Caki2 (cell line): Measurements from ENCODE around the gene IL23R. TPM values are rescaled to one million over a fixed set of nuclear protein-coding genes. Genes with fewer than 3 reads are reported as not detected.
"Not testable (repeated sequence)": the region's sequence is repeated elsewhere in the genome, so short reads cannot be mapped to it uniquely, and the experiment has no call there.

Experiments
- DNase-seq: peaks from one replicate; pipeline ENCODE4 v3.0.0-alpha.2; 2015; ENCODE audit warnings: low read depth
- in situ Hi-C: cut with HindIII; loops from 2 replicates; pipeline ENCODE4 v1.10.0; 2016; ENCODE audit warnings: low sequenced_read_pairs, low pct_unique_long_range_greater_than_20kb, mixed read lengths
- total RNA-seq: library from RNA; depleted of rRNA; stranded (reverse); fragments of >200 nt; shearing (Covaris generic); gene quantifications from 2 replicates; pipeline ENCODE4 v1.2.3, GENCODE V29; 2014; ENCODE audit warnings: low replicate concordance

The IL23R gene
- total RNA-seq, 1 experiment from 2014 or later = not detected

GRCh38 chr1:67184838-67185421 lies 18.7 kb downstream of the IL23R start:
- in situ Hi-C loops = no loop called here
- no peak for DNase-seq

- in situ Hi-C loops = no loop called here
- DNase-seq = no peak
These were observed 21.9 kb downstream of the IL23R start for GRCh38 chr1:67188137-67188536.

- DNase-seq = no peak
- in situ Hi-C loops = no loop called here
These were observed 23.7 kb downstream of the IL23R start for GRCh38 chr1:67189953-67190352.

GRCh38 chr1:67190410-67190809 lies 24.2 kb downstream of the IL23R start:
- DNase-seq = no peak
- in situ Hi-C loops = no loop called here

GRCh38 chr1:67190942-67191341 lies 24.7 kb downstream of the IL23R start:
- in situ Hi-C loops = no loop called here
- no peak for DNase-seq

GRCh38 chr1:67191668-67192520 lies 25.6 kb downstream of the IL23R start:
- no peak for DNase-seq
- in situ Hi-C loops = no loop called here

GRCh38 chr1:67192902-67193301 lies 26.6 kb downstream of the IL23R start:
- in situ Hi-C loops = no loop called here
- no peak for DNase-seq

GRCh38 chr1:67193704-67194103 lies 27.4 kb downstream of the IL23R start:
- no peak for DNase-seq
- in situ Hi-C loops = no loop called here

- no peak for DNase-seq
- in situ Hi-C loops = no loop called here
These were observed 28.1 kb downstream of the IL23R start for GRCh38 chr1:67194209-67194863.

- DNase-seq = no peak
- in situ Hi-C loops = no loop called here
These were observed 34.5 kb downstream of the IL23R start for GRCh38 chr1:67200755-67201154.

- in situ Hi-C loops = no loop called here
- no peak for DNase-seq
These were observed 35.6 kb downstream of the IL23R start for GRCh38 chr1:67201891-67202290.

- no peak for DNase-seq
- in situ Hi-C loops = no loop called here
These were observed 38.2 kb downstream of the IL23R start for GRCh38 chr1:67204298-67204980.

- in situ Hi-C loops, DNase-seq: not testable (repeated sequence)
These were observed 41.1 kb downstream of the IL23R start for GRCh38 chr1:67207398-67207797.

- in situ Hi-C loops = no loop called here
- no peak for DNase-seq
These were observed 42.0 kb downstream of the IL23R start for GRCh38 chr1:67208217-67208616.

- in situ Hi-C loops = no loop called here
- no peak for DNase-seq
These were observed 43.3 kb downstream of the IL23R start for GRCh38 chr1:67209521-67209920.

GRCh38 chr1:67211589-67212563 lies 45.6 kb downstream of the IL23R start:
- DNase-seq = peak; percentile 20
- in situ Hi-C loops = no loop called here

GRCh38 chr1:67213164-67213563 lies 46.9 kb downstream of the IL23R start:
- in situ Hi-C loops = no loop called here
- DNase-seq = peak; percentile 12

GRCh38 chr1:67213948-67214347 lies 47.7 kb downstream of the IL23R start:
- in situ Hi-C loops = no loop called here
- no peak for DNase-seq
